Endothelial cell of umbilical vein (primary cell): ENCODE measurements around the gene ARHGEF1.

Experiments
- EZH2 ChIP-seq: IDR thresholded peaks from 2 replicates; pipeline ENCODE4 v1.6.1; 2012; ENCODE audit warnings: borderline replicate concordance, low read depth, mild to moderate bottlenecking, moderate library complexity, low read length, inconsistent platforms; ENCODE audit not compliant: severe bottlenecking
- POLR2A ChIP-seq: IDR thresholded peaks from 2 replicates; pipeline ENCODE4 v1.6.1; 2012; ENCODE audit warnings: low read depth, mild to moderate bottlenecking, control low read depth, low read length

DNA sequence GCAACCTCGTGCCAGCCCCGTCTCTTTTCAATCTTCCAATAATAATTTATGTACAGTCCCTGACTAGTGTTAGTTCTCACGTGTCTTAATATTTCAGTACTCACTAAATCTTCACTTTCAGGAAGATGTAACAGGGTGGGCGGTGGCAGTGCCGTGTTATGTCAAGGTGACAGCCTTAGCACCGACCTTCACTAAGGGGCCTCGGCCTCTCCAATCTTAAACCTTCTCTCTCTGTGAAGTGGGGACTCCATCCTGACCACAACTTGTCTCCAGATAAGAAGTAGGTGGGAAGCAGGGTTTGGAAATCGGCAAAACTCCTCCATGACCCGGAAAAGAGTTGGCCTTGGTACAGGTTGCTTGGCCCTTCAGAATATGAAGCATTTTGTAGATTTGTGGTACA is 21.1 kb upstream of the ARHGEF1 start:
- no peak for TF ChIP-seq POLR2A
- no peak for TF ChIP-seq EZH2
